Tibial artery (tissue), 4 donors: ENCODE data around the gene SARM1.

Experiments
- DNase-seq, 2 donors: peaks; one replicate each; pipeline ENCODE4 v3.0.0-alpha.2; 2019
- H3K27ac ChIP-seq, 2 donors: fragments of 200-600 bp; sonication (generic) in 1 of 2; 1 replicate in 1 of 2; 2 replicates in 1 of 2; pipeline ENCODE4 v1.5.1; 2018 to 2019; ENCODE audit warnings: mild to moderate bottlenecking in 1 of 2
- H3K27me3 ChIP-seq, 2 donors: fragments of 200-600 bp; sonication (generic) in 1 of 2; one replicate each; pipeline versions ENCODE4 v1.5.1 to v1.6.0; 2016 to 2019
- H3K36me3 ChIP-seq, 3 donors: fragments of 200-600 bp; sonication (generic) in 2 of 3; one replicate each; pipeline ENCODE4 v1.5.1; 2016 to 2019; ENCODE audit warnings: mild to moderate bottlenecking in 2 of 3
- H3K4me1 ChIP-seq, 4 donors: fragments of 200-600 bp; sonication (generic) in 2 of 4; 1 replicate in 3 of 4; 2 replicates in 1 of 4; pipeline ENCODE4 v1.5.1; 2016 to 2019
- H3K4me3 ChIP-seq, 2 donors: fragments of 200-600 bp; sonication (generic) in 1 of 2; 1 replicate in 1 of 2; 2 replicates in 1 of 2; pipeline ENCODE4 v1.5.1; 2018 to 2019; ENCODE audit warnings: mild to moderate bottlenecking in 2 of 2
- H3K9me3 ChIP-seq, 3 donors: fragments of 200-600 bp; sonication (generic) in 1 of 3; one replicate each; pipeline ENCODE4 v1.5.1; 2016 to 2019
- intact Hi-C: fragments of 100-400 bp; cut with DNase I; formaldehyde crosslinking; loops from one replicate; pipeline ENCODE4 v1.15.0; 2023; ENCODE audit warnings: low total_unique reads
- TF ChIP-seq, protein P1 (sequence below), 2 experiments: fragments of 200-600 bp in 1 of 2; fragments of 450-650 bp in 1 of 2; IDR thresholded peaks; one replicate each; pipeline ENCODE4 v1.5.1; 2017 to 2019; ENCODE audit warnings: antibody characterized with exemption in 2 of 2, mild to moderate bottlenecking in 1 of 2, moderate library complexity in 1 of 2

Gene SARM1

DNA sequence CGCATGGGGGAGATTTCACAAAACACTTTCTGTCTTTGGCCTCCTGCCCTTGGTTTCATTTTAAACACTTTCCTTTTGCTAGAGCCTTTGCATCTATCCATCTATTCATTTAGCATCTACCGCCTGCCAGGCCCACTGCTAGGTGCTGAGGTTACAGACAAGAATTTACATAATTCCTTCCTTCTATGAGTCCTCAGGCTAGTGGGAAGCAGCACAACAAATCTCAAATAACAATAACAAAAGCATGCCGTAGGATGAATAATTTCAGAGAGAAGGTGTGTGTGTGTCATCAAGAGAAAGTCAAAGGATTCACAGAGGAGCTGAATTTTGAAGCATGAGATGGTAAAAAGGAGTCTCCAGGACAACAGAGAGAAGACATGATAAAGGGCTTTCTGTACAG is 40.6 kb downstream of the SARM1 start:
- Histone ChIP-seq H3K27ac (no peak overlapping the region), H3K4me3 (no peak overlapping the region), H3K36me3 (no peaks in the 10 kb centered on the region), H3K9me3 (no peaks in the 10 kb centered on the region), H3K4me1 (no peaks in the 10 kb centered on the region), H3K27me3 (peaks cover 0 to 23% of the 10 kb centered on the region in 2 donors)
- no peak for DNase-seq
- TF ChIP-seq, protein P1, sequence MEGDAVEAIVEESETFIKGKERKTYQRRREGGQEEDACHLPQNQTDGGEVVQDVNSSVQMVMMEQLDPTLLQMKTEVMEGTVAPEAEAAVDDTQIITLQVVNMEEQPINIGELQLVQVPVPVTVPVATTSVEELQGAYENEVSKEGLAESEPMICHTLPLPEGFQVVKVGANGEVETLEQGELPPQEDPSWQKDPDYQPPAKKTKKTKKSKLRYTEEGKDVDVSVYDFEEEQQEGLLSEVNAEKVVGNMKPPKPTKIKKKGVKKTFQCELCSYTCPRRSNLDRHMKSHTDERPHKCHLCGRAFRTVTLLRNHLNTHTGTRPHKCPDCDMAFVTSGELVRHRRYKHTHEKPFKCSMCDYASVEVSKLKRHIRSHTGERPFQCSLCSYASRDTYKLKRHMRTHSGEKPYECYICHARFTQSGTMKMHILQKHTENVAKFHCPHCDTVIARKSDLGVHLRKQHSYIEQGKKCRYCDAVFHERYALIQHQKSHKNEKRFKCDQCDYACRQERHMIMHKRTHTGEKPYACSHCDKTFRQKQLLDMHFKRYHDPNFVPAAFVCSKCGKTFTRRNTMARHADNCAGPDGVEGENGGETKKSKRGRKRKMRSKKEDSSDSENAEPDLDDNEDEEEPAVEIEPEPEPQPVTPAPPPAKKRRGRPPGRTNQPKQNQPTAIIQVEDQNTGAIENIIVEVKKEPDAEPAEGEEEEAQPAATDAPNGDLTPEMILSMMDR (IDR thresholded peaks at IDR 0.05), result no peak
- intact Hi-C loops, result no loop called here

DNA sequence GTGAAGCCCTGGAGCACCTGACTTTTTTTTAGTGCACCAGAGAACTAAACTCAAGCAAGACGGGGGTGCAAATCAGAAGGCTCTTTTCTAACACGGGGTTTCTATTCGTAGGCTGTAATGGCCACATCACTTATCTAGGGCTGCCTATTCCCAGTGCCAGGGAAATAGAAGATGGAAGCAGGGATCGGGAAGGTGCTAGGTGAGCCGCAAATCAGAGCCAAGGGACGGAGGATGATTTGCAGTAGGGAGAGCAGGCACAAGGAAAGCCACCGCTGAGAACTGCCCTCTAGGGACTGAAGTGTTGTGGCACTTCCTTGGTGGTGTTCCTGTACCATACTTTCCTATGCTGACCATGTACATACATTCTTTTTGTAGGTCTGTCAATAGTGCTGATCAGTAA is 42.3 kb downstream of the SARM1 start:
- H3K36me3 ChIP-seq, result no peaks in the 10 kb centered on the region

DNA sequence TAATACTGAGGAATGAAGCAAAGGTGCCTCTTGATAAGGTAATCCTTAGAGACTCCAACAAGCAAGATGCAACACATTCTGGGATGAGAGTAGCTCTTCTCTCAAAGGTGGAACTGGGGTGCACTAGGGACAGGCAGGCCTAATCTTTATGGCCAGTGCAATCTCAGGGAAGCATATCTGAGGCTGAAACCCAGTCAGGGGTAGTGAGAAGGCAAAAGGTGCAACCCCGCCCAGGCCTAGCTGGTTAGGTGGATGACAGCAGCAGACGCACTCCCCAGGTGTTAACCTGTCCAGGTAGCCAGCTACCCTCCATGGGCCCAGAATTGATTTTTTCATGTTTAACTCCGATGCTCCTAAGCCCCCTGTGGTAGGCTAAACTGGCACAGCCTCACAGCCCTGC is 44.4 kb downstream of the SARM1 start:
- H3K4me3 ChIP-seq, result no peak overlapping the region
- H3K9me3 ChIP-seq, result no peaks in the 10 kb centered on the region
- H3K4me1 ChIP-seq, result no peaks in the 10 kb centered on the region
- H3K27me3 ChIP-seq, result peaks cover 0 to 42% of the 10 kb centered on the region in 2 donors
- intact Hi-C loops, result no loop called here
- no peaks in the 10 kb centered on the region for H3K36me3 ChIP-seq
- no peak for DNase-seq
- TF ChIP-seq, protein P1 (IDR thresholded peaks at IDR 0.05), result no peak
- H3K27ac ChIP-seq, result no peak overlapping the region

More for the DNA sequence above, 42.3 kb downstream of the SARM1 start:
- no peak for DNase-seq
- peaks cover 0 to 26% of the 10 kb centered on the region in 2 donors for H3K27me3 ChIP-seq
- no peaks in the 10 kb centered on the region for H3K4me1 ChIP-seq
- no peak overlapping the region for H3K4me3 ChIP-seq
- H3K27ac ChIP-seq, result no peak overlapping the region
- no peaks in the 10 kb centered on the region for H3K9me3 ChIP-seq
- TF ChIP-seq, protein P1 (IDR thresholded peaks at IDR 0.05), result no peak
- intact Hi-C loops, result no loop called here

DNA sequence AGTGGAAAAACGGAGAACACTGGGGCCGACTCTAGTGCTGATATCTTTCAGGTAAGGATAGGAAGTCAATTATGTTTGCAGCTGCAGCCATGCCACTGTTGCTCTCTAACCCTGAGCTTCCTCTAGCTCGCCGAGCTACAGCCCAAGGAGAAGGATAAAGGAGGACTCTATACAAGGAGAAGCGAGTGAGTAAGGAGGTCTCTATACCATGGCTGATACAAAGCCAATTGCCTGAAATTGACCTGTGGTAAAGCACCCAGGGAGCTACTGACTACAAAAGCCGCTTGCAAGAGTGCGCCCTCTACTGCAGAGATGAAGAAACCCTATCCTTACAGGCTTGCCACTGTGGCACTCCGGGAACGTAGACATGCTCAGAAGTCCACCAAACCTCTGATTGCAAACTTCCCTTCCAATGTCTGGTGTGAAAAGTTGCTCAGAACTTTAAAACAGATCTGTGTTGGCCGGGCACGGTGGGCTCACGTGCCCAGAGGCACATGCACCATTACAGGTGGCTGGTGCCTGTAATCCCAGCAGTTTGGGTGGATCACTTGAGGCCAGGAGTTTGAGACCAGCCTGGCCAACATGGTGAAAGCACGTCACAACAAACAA is 45.3 kb downstream of the SARM1 start:
- intact Hi-C loops, result no loop called here
- DNase-seq, result peak in 1 of 2 donors; percentile 43

DNA sequence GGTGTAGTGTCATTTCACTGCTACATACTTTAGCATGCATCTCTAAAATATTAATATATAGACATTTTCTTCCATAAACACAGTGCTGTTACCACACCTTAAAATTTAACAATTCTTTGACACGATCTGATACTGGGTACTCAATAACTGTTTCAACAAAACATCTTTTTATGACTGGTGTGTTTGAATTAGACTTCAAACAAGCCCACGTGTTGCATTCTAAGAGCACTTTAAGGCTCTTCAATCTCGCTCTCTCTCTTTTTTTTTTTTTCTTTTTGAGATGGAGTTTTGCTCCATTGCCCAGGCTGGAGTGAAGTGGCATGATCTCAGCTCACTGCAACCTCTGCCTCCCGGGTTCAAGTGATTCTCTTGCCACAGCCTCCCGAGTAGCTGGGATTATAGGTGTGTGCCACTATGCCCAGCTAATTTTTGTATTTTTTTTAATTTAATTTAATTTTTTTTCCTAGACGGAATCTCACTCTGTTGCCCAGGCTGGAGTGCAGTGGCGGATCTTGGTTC is 50.4 kb downstream of the SARM1 start:
- Histone ChIP-seq H3K9me3 (no peaks in the 10 kb centered on the region), H3K4me1 (no peaks in the 10 kb centered on the region), H3K27ac (no peak overlapping the region), H3K4me3 (no peak overlapping the region), H3K36me3 (no peaks in the 10 kb centered on the region), H3K27me3 (peaks cover 0 to 28% of the 10 kb centered on the region in 2 donors)
- DNase-seq, result no peak
- TF ChIP-seq, protein P1 (IDR thresholded peaks at IDR 0.05), result no peak
- intact Hi-C loops, result no loop called here

More for the DNA sequence above, 45.3 kb downstream of the SARM1 start:
- TF ChIP-seq, protein P1 (IDR thresholded peaks at IDR 0.05), result peak; percentile 18 to 38
- Histone ChIP-seq H3K36me3 (no peaks in the 10 kb centered on the region), H3K27ac (no peak overlapping the region), H3K4me1 (no peaks in the 10 kb centered on the region), H3K9me3 (no peaks in the 10 kb centered on the region), H3K27me3 (peaks cover 0 to 39% of the 10 kb centered on the region in 2 donors), H3K4me3 (no peak overlapping the region)
